Measurements from ENCODE around the gene VOPP1. TPM values are rescaled to one million over a fixed set of nuclear protein-coding genes. Genes with fewer than 3 reads are reported as not detected.

Gene VOPP1
- total and polyA plus RNA-seq, 2 donors (not counting 3 experiments of a cell fraction or from before 2014, with no cell fraction given) = 85.6 to 154 TPM

DNA sequence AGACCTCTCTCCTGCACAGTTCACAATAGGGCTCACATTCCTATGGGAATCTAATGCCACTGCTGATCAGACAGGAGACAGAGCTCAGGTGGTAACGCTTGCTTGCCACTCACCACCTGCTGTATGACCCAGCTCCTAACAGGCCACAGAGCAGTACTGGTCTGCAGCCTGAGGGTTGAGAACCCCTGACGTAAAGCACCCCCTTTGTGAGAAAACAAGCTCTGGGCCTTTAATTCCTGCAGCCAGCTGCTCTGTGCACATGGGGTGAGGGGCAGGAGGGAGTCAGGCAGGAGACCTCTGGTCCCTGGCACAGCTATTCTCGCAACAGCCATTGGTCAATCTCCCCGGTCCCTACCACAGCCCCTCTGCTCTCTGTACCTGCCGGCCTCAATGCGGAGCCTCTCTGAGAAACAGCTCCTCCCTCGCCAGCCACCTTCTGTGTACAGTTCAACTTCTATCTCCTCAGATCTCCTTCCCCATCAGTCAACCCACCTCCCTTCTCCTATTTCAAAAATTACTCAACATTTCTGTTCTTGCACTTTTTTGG lies 105.2 kb downstream of the VOPP1 start:
- Histone ChIP-seq H3K27ac (ENCODE audit: insufficient read depth, low read depth, low read length) (no peak overlapping the region), H3K36me3 (ENCODE audit: control insufficient read depth in 2 of 2, extremely low read depth in 1 of 2, insufficient read depth in 2 of 2, low read length in 2 of 2) (peaks cover 17 to 26% of the 10 kb centered on the region in 2 experiments), H3K9ac (replicated peaks; ENCODE audit: extremely low read depth, insufficient read depth, low read length) (no peak overlapping the region), H3K4me2 (ENCODE audit: insufficient read depth, low read length) (no peak overlapping the region), H3K4me3 (replicated peaks in 1 of 3; ENCODE audit: insufficient read depth in 1 of 3, low read depth in 1 of 3, low read length in 3 of 3) (no peak overlapping the region), H2AFZ (ENCODE audit: low read depth, low read length) (no peak overlapping the region), H3K4me1 (ENCODE audit: control insufficient read depth, extremely low read depth, insufficient read depth, low read length) (no peaks in the 10 kb centered on the region), H3K79me2 (ENCODE audit: control insufficient read depth, insufficient read depth, low read length) (peaks cover 2% of the 10 kb centered on the region), H3K27me3 (ENCODE audit: control insufficient read depth in 2 of 2, insufficient read depth in 2 of 2, low read length in 2 of 2) (no peaks in the 10 kb centered on the region), H4K20me1 (replicated peaks; ENCODE audit: control insufficient read depth, extremely low read depth, insufficient read depth, low read length) (no peaks in the 10 kb centered on the region), H3K9me3 (replicated peaks; ENCODE audit: control insufficient read depth, insufficient read depth, low read length) (no peaks in the 10 kb centered on the region), H3K9me1 (replicated peaks; ENCODE audit: control insufficient read depth, extremely low read depth, insufficient read depth, low read length) (no peaks in the 10 kb centered on the region)
- intact Hi-C loops (cut with micrococcal nuclease) (no loop called here), dilution Hi-C loops (cut with MboI; ENCODE audit: extremely low pct_ligation_motif_present, low sequenced_read_pairs) (no loop called here)
- FAIRE-seq (no peak), DNase-seq (ENCODE audit: low read depth, low spot score) (no peak)
- no TSS peak for BruUV-seq (replicated peaks)
- TF ChIP-seq MYC (IDR thresholded peaks at IDR 0.05; ENCODE audit: low read depth, low read length) (no peak), GATA2 (IDR thresholded peaks at IDR 0.05; ENCODE audit: insufficient read depth, insufficient read length, low read depth, low read length) (no peak), EZH2 (IDR thresholded peaks at IDR 0.05; ENCODE audit: borderline replicate concordance, low read depth, low read length, severe bottlenecking) (no peak), FOS (IDR thresholded peaks at IDR 0.05; ENCODE audit: borderline replicate concordance, insufficient read depth, low read length) (no peak), POLR2AphosphoS5 (IDR thresholded peaks at IDR 0.05; ENCODE audit: insufficient read depth, low read depth, low read length) (no peak), POLR2A (IDR thresholded peaks at IDR 0.05; ENCODE audit: low read depth, low read length) (no peak), JUN (IDR thresholded peaks at IDR 0.05; ENCODE audit: borderline replicate concordance, insufficient read depth, insufficient read length, low read depth) (no peak), MAX (IDR thresholded peaks at IDR 0.05; ENCODE audit: insufficient read depth, insufficient read length) (no peak)
- TF ChIP-seq, protein P1, sequence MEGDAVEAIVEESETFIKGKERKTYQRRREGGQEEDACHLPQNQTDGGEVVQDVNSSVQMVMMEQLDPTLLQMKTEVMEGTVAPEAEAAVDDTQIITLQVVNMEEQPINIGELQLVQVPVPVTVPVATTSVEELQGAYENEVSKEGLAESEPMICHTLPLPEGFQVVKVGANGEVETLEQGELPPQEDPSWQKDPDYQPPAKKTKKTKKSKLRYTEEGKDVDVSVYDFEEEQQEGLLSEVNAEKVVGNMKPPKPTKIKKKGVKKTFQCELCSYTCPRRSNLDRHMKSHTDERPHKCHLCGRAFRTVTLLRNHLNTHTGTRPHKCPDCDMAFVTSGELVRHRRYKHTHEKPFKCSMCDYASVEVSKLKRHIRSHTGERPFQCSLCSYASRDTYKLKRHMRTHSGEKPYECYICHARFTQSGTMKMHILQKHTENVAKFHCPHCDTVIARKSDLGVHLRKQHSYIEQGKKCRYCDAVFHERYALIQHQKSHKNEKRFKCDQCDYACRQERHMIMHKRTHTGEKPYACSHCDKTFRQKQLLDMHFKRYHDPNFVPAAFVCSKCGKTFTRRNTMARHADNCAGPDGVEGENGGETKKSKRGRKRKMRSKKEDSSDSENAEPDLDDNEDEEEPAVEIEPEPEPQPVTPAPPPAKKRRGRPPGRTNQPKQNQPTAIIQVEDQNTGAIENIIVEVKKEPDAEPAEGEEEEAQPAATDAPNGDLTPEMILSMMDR (IDR thresholded peaks at IDR 0.05; ENCODE audit: extremely low read depth in 1 of 2, insufficient read depth in 1 of 2, low read depth in 1 of 2, low read length in 2 of 2) = no peak
- CTCF ChIA-PET = interaction anchor here (1.2 kb wide), 1 partner anchor 51 kb away, joined by 3 read pairs; no protein-coding TSS in a partner anchor
- POLR2A ChIA-PET = no interaction called here
